Transverse colon (tissue), 4 donors: ENCODE results near the gene UNC93A. TPM values are rescaled to one million over a fixed set of nuclear protein-coding genes. Genes with fewer than 3 reads are reported as not detected.
"Not testable (repeated sequence)": the region's sequence is repeated elsewhere in the genome, so short reads cannot be mapped to it uniquely, and the experiment has no call there.

ENCODE experiments used
- DNase-seq: peaks from one replicate; pipeline ENCODE4 v3.0.0-alpha.2; 2019
- H3K27ac ChIP-seq, 4 donors: fragments of 200-600 bp; sonication (generic); 2 replicates each; pipeline ENCODE4 v1.5.1; 2016 to 2018; ENCODE audit warnings: inconsistent platforms in 4 of 4
- H3K27me3 ChIP-seq: fragments of 200-600 bp; sonication (generic); 2 replicates; pipeline ENCODE4 v1.5.1; 2017; ENCODE audit warnings: inconsistent platforms
- H3K36me3 ChIP-seq, 4 donors: fragments of 200-600 bp; sonication (generic); 2 replicates each; pipeline ENCODE4 v1.5.1; 2017 to 2019; ENCODE audit warnings: inconsistent platforms in 4 of 4
- H3K4me1 ChIP-seq, 4 donors: fragments of 200-600 bp; sonication (generic); 2 replicates each; pipeline ENCODE4 v1.5.1; 2017 to 2020; ENCODE audit warnings: inconsistent platforms in 4 of 4
- H3K4me3 ChIP-seq, 4 donors: fragments of 200-600 bp; sonication (generic); 1 replicate in 1 of 4; 2 replicates in 3 of 4; pipeline versions ENCODE4 v1.5.1 to v1.6.1; 2017 to 2019; ENCODE audit warnings: inconsistent platforms in 4 of 4
- H3K9me3 ChIP-seq, 2 donors: fragments of 200-600 bp; sonication (generic); 2 replicates each; pipeline ENCODE4 v1.5.1; 2017 to 2019; ENCODE audit warnings: inconsistent platforms in 2 of 2
- CTCF ChIP-seq, 5 experiments: fragments of 200-600 bp in 3 of 5; fragments of 450-650 bp in 2 of 5; sonication (generic) in 3 of 5; IDR thresholded peaks; 1 replicate in 2 of 5; 2 replicates in 3 of 5; pipeline ENCODE4 v1.5.1; 2016 to 2017; ENCODE audit warnings: antibody characterized with exemption in 5 of 5, inconsistent platforms in 3 of 5, mild to moderate bottlenecking in 2 of 5, moderate library complexity in 1 of 5
- EP300 ChIP-seq: sonication (generic); formaldehyde crosslinking; IDR thresholded peaks from one replicate; pipeline ENCODE4 v1.6.1; 2017; ENCODE audit warnings: antibody characterized with exemption, low read depth
- POLR2A ChIP-seq: fragments of 450-650 bp; IDR thresholded peaks from one replicate; pipeline ENCODE4 v1.6.1; 2016; ENCODE audit warnings: antibody characterized with exemption, mild to moderate bottlenecking, moderate library complexity
- POLR2AphosphoS5 ChIP-seq, 3 donors: sonication (generic); formaldehyde crosslinking; IDR thresholded peaks; one replicate each; pipeline ENCODE4 v1.6.1; 2016; ENCODE audit warnings: antibody characterized with exemption in 3 of 3
- WGBS, 2 donors: methylation state at CpG; one replicate each; pipeline ENCODE4 v1.1.5; 2018; ENCODE audit warnings: low coverage in 1 of 2; 5-methylcytosine and 5-hydroxymethylcytosine counted together
- in situ Hi-C, 4 donors: fragments of 200-750 bp; cut with MboI; loops; one replicate each; pipeline versions ENCODE4 v1.15.0 to v1.15.1; 2017; ENCODE audit warnings: low sequenced_read_pairs in 3 of 4, low pct_ligation_motif_present in 1 of 4, low pct_unique_long_range_greater_than_20kb in 1 of 4
- intact Hi-C: fragments of 100-400 bp; cut with DNase I; formaldehyde crosslinking; loops from one replicate; pipeline ENCODE4 v1.15.1; 2023; ENCODE audit warnings: low total_unique reads
- total RNA-seq, 4 donors: library from RNA; depleted of rRNA; stranded (reverse); fragments of >200 nt; gene quantifications; one replicate each; pipeline ENCODE4 v1.1.0, GENCODE V29; 2016

Gene UNC93A
- total RNA-seq, 4 donors from 2014 or later, result not detected

- H3K36me3 ChIP-seq, in situ Hi-C loops, intact Hi-C loops, H3K4me1 ChIP-seq, H3K4me3 ChIP-seq, H3K27me3 ChIP-seq, DNase-seq, H3K9me3 ChIP-seq: not testable (repeated sequence)
- peak overlapping the region in 1 of 4 donors; percentile 73 for H3K27ac ChIP-seq
- 80% methylated on average over 13 of the region's 13 CpGs; no CpG with 5 or more reads in 1 of the 2 donors for WGBS, 2 donors
These were observed 29.6 kb downstream of the UNC93A start for GRCh38 chr6:167320754-167321056.

GRCh38 chr6:167321185-167321584 lies 30.1 kb downstream of the UNC93A start:
- H3K36me3 ChIP-seq, in situ Hi-C loops, H3K27me3 ChIP-seq, DNase-seq, H3K4me1 ChIP-seq, H3K4me3 ChIP-seq, intact Hi-C loops, H3K9me3 ChIP-seq: not testable (repeated sequence)
- H3K27ac ChIP-seq, result peak overlapping the region in 1 of 4 donors; percentile 73
- 86% methylated on average over 9 of the region's 9 CpGs; no CpG with 5 or more reads in 1 of the 2 donors for WGBS, 2 donors

- no peak overlapping the region for H3K4me3 ChIP-seq
- intact Hi-C loops (no loop called here), in situ Hi-C loops (no loop called here)
- no peak for DNase-seq
- H3K27me3 ChIP-seq, result no peaks in the 10 kb centered on the region
- no peaks in the 10 kb centered on the region for H3K36me3 ChIP-seq
- 86 to 94% methylated on average over 7 of the region's 7 CpGs for WGBS, 2 donors
- H3K9me3 ChIP-seq, result no peaks in the 10 kb centered on the region
- no peaks in the 10 kb centered on the region for H3K4me1 ChIP-seq
- H3K27ac ChIP-seq, result no peak overlapping the region
- TF ChIP-seq CTCF (IDR thresholded peaks at IDR 0.05) (no peak), POLR2A (no peak), POLR2AphosphoS5 (IDR thresholded peaks at IDR 0.05) (no peak), EP300 (no peak)
These were observed 32.0 kb downstream of the UNC93A start for GRCh38 chr6:167323111-167323510.

GRCh38 chr6:167324111-167324510 lies 33.0 kb downstream of the UNC93A start:
- no peaks in the 10 kb centered on the region for H3K4me1 ChIP-seq
- in situ Hi-C loops, result no loop called here
- no peaks in the 10 kb centered on the region for H3K9me3 ChIP-seq
- no peak for DNase-seq
- H3K27ac ChIP-seq, result no peak overlapping the region
- H3K36me3 ChIP-seq, result no peaks in the 10 kb centered on the region
- intact Hi-C loops, result no loop called here
- no peaks in the 10 kb centered on the region for H3K27me3 ChIP-seq
- H3K4me3 ChIP-seq, result no peak overlapping the region
- TF ChIP-seq EP300, result no peak
- TF ChIP-seq CTCF (IDR thresholded peaks at IDR 0.05), result no peak
- no peak for TF ChIP-seq POLR2AphosphoS5 (IDR thresholded peaks at IDR 0.05)
- no peak for TF ChIP-seq POLR2A
- 87 to 89% methylated on average over 9 to 10 of the region's 10 CpGs for WGBS, 2 donors

- H3K27me3 ChIP-seq, result no peaks in the 10 kb centered on the region
- intact Hi-C loops, result no loop called here
- in situ Hi-C loops, result no loop called here
- no peak overlapping the region for H3K4me3 ChIP-seq
- H3K36me3 ChIP-seq, result no peaks in the 10 kb centered on the region
- TF ChIP-seq CTCF (IDR thresholded peaks at IDR 0.05) (no peak), POLR2A (no peak), POLR2AphosphoS5 (IDR thresholded peaks at IDR 0.05) (no peak), EP300 (no peak)
- DNase-seq, result no peak
- no peak overlapping the region for H3K27ac ChIP-seq
- no peaks in the 10 kb centered on the region for H3K4me1 ChIP-seq
- H3K9me3 ChIP-seq, result no peaks in the 10 kb centered on the region
- 95 to 97% methylated on average over 5 to 13 of the region's 13 CpGs for WGBS, 2 donors
These were observed 34.7 kb downstream of the UNC93A start for GRCh38 chr6:167325766-167326165.
